DMS153 (cell line): ENCODE data around the gene CLTCL1.

Experiments
- DNase-seq: peaks from one replicate; lab custom pipeline; 2025; lab: John Stamatoyannopoulos, UW

CLTCL1 gene

DNA sequence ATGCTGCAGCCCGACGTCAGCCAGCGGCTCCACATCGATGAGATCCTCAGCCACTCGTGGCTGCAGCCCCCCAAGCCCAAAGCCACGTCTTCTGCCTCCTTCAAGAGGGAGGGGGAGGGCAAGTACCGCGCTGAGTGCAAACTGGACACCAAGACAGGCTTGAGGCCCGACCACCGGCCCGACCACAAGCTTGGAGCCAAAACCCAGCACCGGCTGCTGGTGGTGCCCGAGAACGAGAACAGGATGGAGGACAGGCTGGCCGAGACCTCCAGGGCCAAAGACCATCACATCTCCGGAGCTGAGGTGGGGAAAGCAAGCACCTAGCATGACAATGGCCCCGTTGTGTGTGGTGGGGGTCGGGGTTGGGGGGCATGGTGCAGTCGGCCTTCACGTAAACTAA is 159.4 kb downstream of the CLTCL1 start:
- no peak for DNase-seq

GRCh38 chr22:19131685-19132015 is 159.9 kb downstream of the CLTCL1 start:
- DNase-seq, result no peak

- DNase-seq, result no peak
Observed at GRCh38 chr22:19130959-19131684, 160.4 kb downstream of the CLTCL1 start, which contains the start of gene TSSK2. Gene TSSK2 (plus strand): TSS chr22:19131308. CDS start chr22:19131400, 92 bp downstream.

DNA sequence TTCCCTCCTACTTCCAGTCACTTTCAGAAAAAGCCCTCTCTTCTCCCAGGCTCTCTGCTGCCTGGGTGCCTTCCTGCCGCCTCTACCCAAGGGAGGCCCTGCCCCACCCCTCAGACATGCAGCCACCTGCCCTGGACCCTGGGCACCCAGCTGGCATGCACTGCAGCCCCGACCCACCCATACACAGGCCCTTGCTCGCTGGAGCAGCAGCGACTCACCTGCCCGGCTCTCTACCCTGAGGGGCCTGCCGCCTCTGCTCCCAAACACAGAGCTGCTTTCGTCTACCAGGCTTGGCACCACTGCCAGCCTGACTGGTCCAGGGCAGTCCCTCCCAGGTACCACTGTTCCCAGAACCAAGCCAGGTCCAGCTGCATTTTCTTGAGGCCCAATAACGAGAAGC is 161.6 kb downstream of the CLTCL1 start:
- DNase-seq, result no peak
